Adrenal gland (tissue), 12 donors: ENCODE data around the gene FZD7. TPM values are rescaled to one million over a fixed set of nuclear protein-coding genes. Genes with fewer than 3 reads are reported as not detected.

ENCODE experiments used
- DNase-seq, 7 donors: peaks; one replicate each; pipeline ENCODE4 v3.0.0-alpha.2; 2019 to 2020
- H3K27ac ChIP-seq, 5 donors: fragments of 200-600 bp; sonication (generic) in 4 of 5; 1 replicate in 3 of 5; 2 replicates in 2 of 5; pipeline versions ENCODE4 v1.5.1 to v1.8.0; 2016 to 2020; ENCODE audit warnings: mild to moderate bottlenecking in 1 of 5
- H3K27me3 ChIP-seq: fragments of 200-600 bp; 2 replicates; pipeline ENCODE4 v1.8.0; 2021
- H3K36me3 ChIP-seq, 2 donors: fragments of 200-600 bp; replicated peaks in 1 of 2; 1 replicate in 1 of 2; 2 replicates in 1 of 2; pipeline versions ENCODE4 v1.5.1 to v1.8.0; 2018 to 2022
- H3K4me1 ChIP-seq, 2 donors: fragments of 200-600 bp; replicated peaks in 1 of 2; 1 replicate in 1 of 2; 2 replicates in 1 of 2; pipeline versions ENCODE4 v1.5.1 to v1.8.0; 2018 to 2021
- H3K4me3 ChIP-seq, 4 donors: fragments of 200-600 bp; sonication (generic) in 3 of 4; one replicate each; pipeline ENCODE4 v1.5.1; 2016 to 2018
- H3K9me3 ChIP-seq, 3 donors: fragments of 200-600 bp; sonication (generic) in 1 of 3; replicated peaks in 1 of 3; 1 replicate in 2 of 3; 2 replicates in 1 of 3; pipeline versions ENCODE4 v1.5.1 to v1.8.0; 2016 to 2021
- POLR2A ChIP-seq, 2 donors: fragments of 450-650 bp; IDR thresholded peaks; one replicate each; pipeline ENCODE4 v1.6.1; 2017; ENCODE audit warnings: antibody characterized with exemption in 2 of 2, mild to moderate bottlenecking in 2 of 2, moderate library complexity in 1 of 2
- WGBS, 4 donors: extraction: QIAGEN DNeasy Blood & Tissue Kit in 2 of 4; methylation state at CpG; one replicate each; pipeline versions ENCODE4 v1.1.5 to v1.1.7; 2013 to 2017; 5-methylcytosine and 5-hydroxymethylcytosine counted together
- intact Hi-C, 2 donors: fragments of 100-400 bp; cut with DNase I; formaldehyde crosslinking; loops; one replicate each; pipeline versions ENCODE4 v1.14.1 to v1.15.0; 2022 to 2023
- polyA plus RNA-seq, 3 donors: library from polyadenylated mRNA; stranded (reverse); fragments of 200-250 nt in 2 of 3; fragments of 350-450 nt in 1 of 3; fragmentation: Illumina TruSeq in 1 of 3; extraction: RNeasy Lipid Tissue Mini Kit (QIAGEN cat#74804) in 1 of 3; gene quantifications; one replicate each; pipeline ENCODE4 v1.2.3, GENCODE V29; 2013 to 2014
- total RNA-seq, 9 donors: library from RNA; depleted of rRNA in 4 of 9; stranded (reverse); fragments of >200 nt in 4 of 9; fragments of 120-200 nt in 1 of 9; fragmentation: NEBNext Ultra II Directional in 1 of 9; extraction: Animal tissue kit (Norgen Biotek cat#: 25700) in 1 of 9; gene quantifications; one replicate each; pipeline versions ENCODE4 v1.1.0 to v1.2.4, GENCODE V29; 2013 to 2023
- TF ChIP-seq, protein P1 (sequence below), 6 experiments: fragments of 450-650 bp in 4 of 6; fragments of 200-600 bp in 2 of 6; sonication (generic) in 1 of 6; IDR thresholded peaks; 1 replicate in 5 of 6; 2 replicates in 1 of 6; pipeline versions ENCODE4 v1.5.1 to v1.8.0; 2016 to 2021; ENCODE audit warnings: antibody characterized with exemption in 6 of 6, mild to moderate bottlenecking in 2 of 6, moderate library complexity in 1 of 6
- donor health status: healthy with polysubstance abuse.
- donor health status: Bipolar disorder and iron deficiency.
- donor health status: DM: yes; HTN: yes; CAD: no.
- donor health status: DM: no; HTN: no; CAD: no.
- donor health status: DM: no; HTN: no; CAD: no.
- donor health status: DM: yes; HTN: yes; CAD: no.

Gene FZD7
- total and polyA plus RNA-seq, 12 donors, result 1.2 to 7.1 (median 3.0) TPM

DNA sequence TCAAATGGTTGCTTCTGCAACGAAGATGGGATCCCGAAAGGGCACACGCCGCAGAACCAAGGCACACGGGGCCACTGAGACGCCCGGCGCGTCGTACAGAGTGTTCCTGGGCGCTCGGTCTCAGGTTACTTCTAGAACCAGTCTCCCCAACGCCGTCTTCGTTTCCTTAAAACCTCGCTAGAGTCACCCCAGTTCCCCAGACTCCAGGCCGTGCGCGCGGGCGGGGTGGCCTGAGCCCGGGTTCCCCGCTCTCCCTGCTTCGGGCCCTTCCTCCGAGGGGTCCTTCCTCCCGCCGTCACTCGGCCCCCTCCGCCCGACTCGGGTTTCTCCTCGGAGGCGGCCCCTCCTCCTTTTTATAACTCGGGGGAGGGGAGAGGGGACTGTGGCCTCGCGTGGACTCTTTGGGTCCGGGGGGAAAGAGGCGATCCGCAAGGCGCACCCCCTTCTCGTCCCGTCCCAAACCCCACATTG, 774 bp upstream of the FZD7 start:
- TF ChIP-seq, protein P1, sequence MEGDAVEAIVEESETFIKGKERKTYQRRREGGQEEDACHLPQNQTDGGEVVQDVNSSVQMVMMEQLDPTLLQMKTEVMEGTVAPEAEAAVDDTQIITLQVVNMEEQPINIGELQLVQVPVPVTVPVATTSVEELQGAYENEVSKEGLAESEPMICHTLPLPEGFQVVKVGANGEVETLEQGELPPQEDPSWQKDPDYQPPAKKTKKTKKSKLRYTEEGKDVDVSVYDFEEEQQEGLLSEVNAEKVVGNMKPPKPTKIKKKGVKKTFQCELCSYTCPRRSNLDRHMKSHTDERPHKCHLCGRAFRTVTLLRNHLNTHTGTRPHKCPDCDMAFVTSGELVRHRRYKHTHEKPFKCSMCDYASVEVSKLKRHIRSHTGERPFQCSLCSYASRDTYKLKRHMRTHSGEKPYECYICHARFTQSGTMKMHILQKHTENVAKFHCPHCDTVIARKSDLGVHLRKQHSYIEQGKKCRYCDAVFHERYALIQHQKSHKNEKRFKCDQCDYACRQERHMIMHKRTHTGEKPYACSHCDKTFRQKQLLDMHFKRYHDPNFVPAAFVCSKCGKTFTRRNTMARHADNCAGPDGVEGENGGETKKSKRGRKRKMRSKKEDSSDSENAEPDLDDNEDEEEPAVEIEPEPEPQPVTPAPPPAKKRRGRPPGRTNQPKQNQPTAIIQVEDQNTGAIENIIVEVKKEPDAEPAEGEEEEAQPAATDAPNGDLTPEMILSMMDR (IDR thresholded peaks at IDR 0.05), result no peak
- no peak for TF ChIP-seq POLR2A (IDR thresholded peaks at IDR 0.05)
- 0 to 1% (median 0%) methylated on average over 6 to 42 of the region's 42 CpGs for WGBS, 4 donors
- Histone ChIP-seq H3K27ac (peak overlapping the region in 4 of 5 donors; percentile 73 to 94 (median 88)), H3K36me3 (no peaks in the 10 kb centered on the region), H3K4me3 (peak overlapping the region; percentile 34 to 76 (median 64)), H3K9me3 (no peaks in the 10 kb centered on the region), H3K4me1 (peaks cover 8 to 17% of the 10 kb centered on the region in 2 donors), H3K27me3 (peaks cover 5% of the 10 kb centered on the region)
- peak in 6 of 7 donors; percentile 31 to 63 (median 47) for DNase-seq
- intact Hi-C loops, result no loop called here

GRCh38 chr2:202034249-202035088, 814 bp downstream of the FZD7 start:
- no peak for TF ChIP-seq POLR2A (IDR thresholded peaks at IDR 0.05)
- TF ChIP-seq, protein P1 (IDR thresholded peaks at IDR 0.05), result no peak
- H3K27me3 ChIP-seq, result peaks cover 5% of the 10 kb centered on the region
- H3K36me3 ChIP-seq, result no peaks in the 10 kb centered on the region
- intact Hi-C loops, result no loop called here
- H3K4me1 ChIP-seq, result peaks cover 8 to 25% of the 10 kb centered on the region in 2 donors
- DNase-seq, result peak in 5 of 7 donors; percentile 16 to 32 (median 23)
- WGBS, 4 donors, result 1% methylated on average over 44 to 105 of the region's 105 CpGs; no CpG with 5 or more reads in 1 of the 4 donors
- peak overlapping the region in 2 of 4 donors; percentile 67 to 76 for H3K4me3 ChIP-seq
- no peaks in the 10 kb centered on the region for H3K9me3 ChIP-seq
- H3K27ac ChIP-seq, result peak overlapping the region; percentile 39 to 94 (median 85)

DNA sequence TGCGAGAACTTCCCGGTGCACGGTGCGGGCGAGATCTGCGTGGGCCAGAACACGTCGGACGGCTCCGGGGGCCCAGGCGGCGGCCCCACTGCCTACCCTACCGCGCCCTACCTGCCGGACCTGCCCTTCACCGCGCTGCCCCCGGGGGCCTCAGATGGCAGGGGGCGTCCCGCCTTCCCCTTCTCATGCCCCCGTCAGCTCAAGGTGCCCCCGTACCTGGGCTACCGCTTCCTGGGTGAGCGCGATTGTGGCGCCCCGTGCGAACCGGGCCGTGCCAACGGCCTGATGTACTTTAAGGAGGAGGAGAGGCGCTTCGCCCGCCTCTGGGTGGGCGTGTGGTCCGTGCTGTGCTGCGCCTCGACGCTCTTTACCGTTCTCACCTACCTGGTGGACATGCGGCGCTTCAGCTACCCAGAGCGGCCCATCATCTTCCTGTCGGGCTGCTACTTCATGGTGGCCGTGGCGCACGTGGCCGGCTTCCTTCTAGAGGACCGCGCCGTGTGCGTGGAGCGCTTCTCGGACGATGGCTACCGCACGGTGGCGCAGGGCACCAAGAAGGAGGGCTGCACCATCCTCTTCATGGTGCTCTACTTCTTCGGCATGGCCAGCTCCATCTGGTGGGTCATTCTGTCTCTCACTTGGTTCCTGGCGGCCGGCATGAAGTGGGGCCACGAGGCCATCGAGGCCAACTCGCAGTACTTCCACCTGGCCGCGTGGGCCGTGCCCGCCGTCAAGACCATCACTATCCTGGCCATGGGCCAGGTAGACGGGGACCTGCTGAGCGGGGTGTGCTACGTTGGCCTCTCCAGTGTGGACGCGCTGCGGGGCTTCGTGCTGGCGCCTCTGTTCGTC, 1.7 kb downstream of the FZD7 start:
- Histone ChIP-seq H3K9me3 (no peaks in the 10 kb centered on the region), H3K36me3 (no peaks in the 10 kb centered on the region), H3K27me3 (peaks cover 5% of the 10 kb centered on the region), H3K4me1 (peaks cover 8 to 26% of the 10 kb centered on the region in 2 donors), H3K27ac (peak overlapping the region in 1 of 5 donors; percentile 90), H3K4me3 (peak overlapping the region in 2 of 4 donors; percentile 14 to 76)
- intact Hi-C loops, result no loop called here
- DNase-seq, result peak in 6 of 7 donors; percentile 28 to 63 (median 38)
- WGBS, 4 donors, result 17 to 67% (median 22%) methylated on average over 3 to 78 of the region's 78 CpGs
- TF ChIP-seq, protein P1 (IDR thresholded peaks at IDR 0.05), result peak; percentile 8 to 47 (median 21)
- no peak for TF ChIP-seq POLR2A (IDR thresholded peaks at IDR 0.05)

DNA sequence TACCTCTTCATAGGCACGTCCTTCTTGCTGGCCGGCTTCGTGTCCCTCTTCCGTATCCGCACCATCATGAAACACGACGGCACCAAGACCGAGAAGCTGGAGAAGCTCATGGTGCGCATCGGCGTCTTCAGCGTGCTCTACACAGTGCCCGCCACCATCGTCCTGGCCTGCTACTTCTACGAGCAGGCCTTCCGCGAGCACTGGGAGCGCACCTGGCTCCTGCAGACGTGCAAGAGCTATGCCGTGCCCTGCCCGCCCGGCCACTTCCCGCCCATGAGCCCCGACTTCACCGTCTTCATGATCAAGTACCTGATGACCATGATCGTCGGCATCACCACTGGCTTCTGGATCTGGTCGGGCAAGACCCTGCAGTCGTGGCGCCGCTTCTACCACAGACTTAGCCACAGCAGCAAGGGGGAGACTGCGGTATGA, 2.3 kb downstream of the FZD7 start:
- H3K27me3 ChIP-seq, result peaks cover 5% of the 10 kb centered on the region

More for the DNA sequence above, 2.3 kb downstream of the FZD7 start:
- intact Hi-C loops, result no loop called here
- DNase-seq, result peak in 1 of 7 donors; percentile 11
- Histone ChIP-seq H3K27ac (no peak overlapping the region), H3K9me3 (no peaks in the 10 kb centered on the region), H3K4me3 (peak overlapping the region in 1 of 4 donors; percentile 76), H3K36me3 (no peaks in the 10 kb centered on the region), H3K4me1 (peaks cover 8 to 26% of the 10 kb centered on the region in 2 donors)
- WGBS, 4 donors, result 74 to 85% (median 77%) methylated on average over 27 to 32 of the region's 32 CpGs
- TF ChIP-seq, protein P1 (IDR thresholded peaks at IDR 0.05), result no peak
- TF ChIP-seq POLR2A (IDR thresholded peaks at IDR 0.05), result no peak
